ENCODE data around the gene MOV10L1. TPM values are rescaled to one million over a fixed set of nuclear protein-coding genes. Genes with fewer than 3 reads are reported as not detected.

The MOV10L1 gene
- total RNA-seq, 4 donors from 2014 or later: 0.25 TPM; not detected in 3

DNA sequence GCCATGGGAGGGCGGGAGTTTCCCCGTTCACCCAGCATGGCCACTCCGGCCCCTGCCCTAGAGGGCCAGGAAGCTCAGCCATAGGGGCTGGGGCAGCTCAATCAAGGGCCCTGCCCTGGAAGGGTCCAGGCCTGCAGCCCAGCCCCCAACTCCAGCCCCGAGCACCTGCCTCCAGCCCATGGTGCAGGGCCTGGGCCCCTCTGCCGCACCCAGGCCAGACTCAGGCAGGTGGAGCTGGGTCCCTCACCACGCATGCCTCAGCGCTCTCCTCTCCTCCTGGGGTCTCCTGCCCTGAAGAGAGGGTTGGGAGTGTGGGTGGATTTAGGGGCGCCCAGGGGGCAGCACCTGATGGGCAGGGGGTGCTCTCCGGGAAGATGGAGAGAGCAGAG, 17.6 kb upstream of the MOV10L1 start:
- H3K4me1 ChIP-seq: no peaks in the 10 kb centered on the region
- no peak for TF ChIP-seq POLR2A (IDR thresholded peaks at IDR 0.05)
- TF ChIP-seq, protein P1, sequence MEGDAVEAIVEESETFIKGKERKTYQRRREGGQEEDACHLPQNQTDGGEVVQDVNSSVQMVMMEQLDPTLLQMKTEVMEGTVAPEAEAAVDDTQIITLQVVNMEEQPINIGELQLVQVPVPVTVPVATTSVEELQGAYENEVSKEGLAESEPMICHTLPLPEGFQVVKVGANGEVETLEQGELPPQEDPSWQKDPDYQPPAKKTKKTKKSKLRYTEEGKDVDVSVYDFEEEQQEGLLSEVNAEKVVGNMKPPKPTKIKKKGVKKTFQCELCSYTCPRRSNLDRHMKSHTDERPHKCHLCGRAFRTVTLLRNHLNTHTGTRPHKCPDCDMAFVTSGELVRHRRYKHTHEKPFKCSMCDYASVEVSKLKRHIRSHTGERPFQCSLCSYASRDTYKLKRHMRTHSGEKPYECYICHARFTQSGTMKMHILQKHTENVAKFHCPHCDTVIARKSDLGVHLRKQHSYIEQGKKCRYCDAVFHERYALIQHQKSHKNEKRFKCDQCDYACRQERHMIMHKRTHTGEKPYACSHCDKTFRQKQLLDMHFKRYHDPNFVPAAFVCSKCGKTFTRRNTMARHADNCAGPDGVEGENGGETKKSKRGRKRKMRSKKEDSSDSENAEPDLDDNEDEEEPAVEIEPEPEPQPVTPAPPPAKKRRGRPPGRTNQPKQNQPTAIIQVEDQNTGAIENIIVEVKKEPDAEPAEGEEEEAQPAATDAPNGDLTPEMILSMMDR (IDR thresholded peaks at IDR 0.05 in 4 of 5, conservative IDR thresholded peaks at IDR 0.05 in 1 of 5): no peak
- H3K9me3 ChIP-seq: no peaks in the 10 kb centered on the region
- no peak overlapping the region for H3K4me3 ChIP-seq
- intact Hi-C loops (cut with DNase I; ENCODE audit: low total_unique reads) (no loop called here), in situ Hi-C loops (cut with MboI; ENCODE audit: low sequenced_read_pairs in 4 of 4) (no loop called here)
- H3K27me3 ChIP-seq: peaks cover 0 to 7% (median 4%) of the 10 kb centered on the region in 3 donors
- no peaks in the 10 kb centered on the region for H3K36me3 ChIP-seq
- no peak for DNase-seq
- no peak for ATAC-seq
- H3K27ac ChIP-seq: no peak overlapping the region

DNA sequence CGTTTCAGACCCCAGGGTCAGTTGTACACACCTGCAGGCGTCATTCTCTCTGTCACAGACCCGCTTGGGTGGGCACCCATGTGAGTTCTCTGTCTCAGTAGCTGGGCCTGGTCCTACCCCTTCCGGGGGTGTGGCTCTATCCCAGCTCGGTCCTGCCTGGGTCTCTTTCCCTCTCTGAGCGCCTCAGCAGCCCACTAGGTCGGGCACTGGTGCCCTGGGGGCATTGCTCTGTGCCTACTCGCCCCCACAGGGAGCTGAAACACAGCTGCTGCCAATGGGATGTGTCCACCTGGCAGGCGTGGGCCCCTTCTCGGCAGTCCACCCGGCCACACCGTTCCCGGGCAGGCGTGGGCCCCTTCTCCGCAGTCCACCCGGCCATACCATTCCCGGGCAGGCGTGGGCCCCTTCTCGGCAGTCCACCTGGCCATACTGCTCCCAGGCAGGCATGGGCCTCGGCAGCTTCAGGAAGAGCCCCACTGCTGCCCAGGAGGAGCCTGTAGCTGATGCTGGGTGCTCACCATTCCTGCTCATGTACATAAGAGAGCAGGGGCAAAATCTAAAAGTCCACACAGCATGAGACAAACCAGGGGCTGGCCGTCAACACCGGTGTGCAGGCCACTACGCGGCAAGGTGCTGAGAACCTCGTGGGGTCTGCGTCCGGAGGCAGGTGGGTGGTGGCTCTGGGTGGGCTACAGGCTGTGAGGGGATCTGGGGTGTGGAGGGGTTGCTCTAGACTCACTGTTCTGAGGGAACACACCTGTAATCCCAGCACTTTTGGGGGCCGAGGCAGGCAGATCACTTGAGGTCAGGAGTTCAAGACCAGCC, 16.9 kb upstream of the MOV10L1 start:
- no peak overlapping the region for H3K27ac ChIP-seq
- DNase-seq (no peak), ATAC-seq (no peak)
- no peak overlapping the region for H3K4me3 ChIP-seq
- in situ Hi-C loops (cut with MboI; ENCODE audit: low sequenced_read_pairs in 4 of 4) (no loop called here), intact Hi-C loops (cut with DNase I; ENCODE audit: low total_unique reads) (no loop called here)
- no peaks in the 10 kb centered on the region for H3K9me3 ChIP-seq
- no peaks in the 10 kb centered on the region for H3K36me3 ChIP-seq
- no peaks in the 10 kb centered on the region for H3K4me1 ChIP-seq
- no peak for TF ChIP-seq POLR2A (IDR thresholded peaks at IDR 0.05)
- TF ChIP-seq, protein P1 (IDR thresholded peaks at IDR 0.05 in 4 of 5, conservative IDR thresholded peaks at IDR 0.05 in 1 of 5): no peak
- peaks cover 0 to 7% (median 4%) of the 10 kb centered on the region in 3 donors for H3K27me3 ChIP-seq

DNA sequence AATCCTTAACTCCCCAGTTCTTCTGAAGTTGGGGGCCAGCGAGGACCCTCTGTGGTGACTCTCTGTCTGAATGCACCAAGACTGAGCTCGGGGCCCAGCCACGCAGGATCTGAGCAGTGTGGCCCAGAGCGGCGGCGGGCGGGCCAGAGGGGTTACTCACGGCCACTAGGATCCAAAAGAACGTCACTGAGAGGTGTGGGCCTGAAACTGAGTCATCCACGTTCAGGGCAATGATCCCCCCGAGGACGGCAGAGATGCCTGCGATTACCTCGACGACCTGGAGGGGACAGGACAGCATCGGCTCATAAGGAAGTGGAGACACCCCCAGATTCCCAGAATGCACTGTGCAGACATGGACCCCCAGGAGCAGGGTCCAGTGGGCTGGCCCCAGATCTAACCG, 15.8 kb upstream of the MOV10L1 start:
- DNase-seq (no peak), ATAC-seq (no peak)
- peaks cover 0 to 7% (median 4%) of the 10 kb centered on the region in 3 donors for H3K27me3 ChIP-seq
- H3K36me3 ChIP-seq: no peaks in the 10 kb centered on the region
- no peak overlapping the region for H3K27ac ChIP-seq
- intact Hi-C loops (cut with DNase I; ENCODE audit: low total_unique reads): no loop called here
- no peaks in the 10 kb centered on the region for H3K4me1 ChIP-seq
- H3K9me3 ChIP-seq: no peaks in the 10 kb centered on the region
- no peak overlapping the region for H3K4me3 ChIP-seq
- in situ Hi-C loops (cut with MboI; ENCODE audit: low sequenced_read_pairs in 4 of 4): no loop called here
- TF ChIP-seq, protein P1 (IDR thresholded peaks at IDR 0.05 in 4 of 5, conservative IDR thresholded peaks at IDR 0.05 in 1 of 5): no peak
- TF ChIP-seq POLR2A (IDR thresholded peaks at IDR 0.05): no peak

DNA sequence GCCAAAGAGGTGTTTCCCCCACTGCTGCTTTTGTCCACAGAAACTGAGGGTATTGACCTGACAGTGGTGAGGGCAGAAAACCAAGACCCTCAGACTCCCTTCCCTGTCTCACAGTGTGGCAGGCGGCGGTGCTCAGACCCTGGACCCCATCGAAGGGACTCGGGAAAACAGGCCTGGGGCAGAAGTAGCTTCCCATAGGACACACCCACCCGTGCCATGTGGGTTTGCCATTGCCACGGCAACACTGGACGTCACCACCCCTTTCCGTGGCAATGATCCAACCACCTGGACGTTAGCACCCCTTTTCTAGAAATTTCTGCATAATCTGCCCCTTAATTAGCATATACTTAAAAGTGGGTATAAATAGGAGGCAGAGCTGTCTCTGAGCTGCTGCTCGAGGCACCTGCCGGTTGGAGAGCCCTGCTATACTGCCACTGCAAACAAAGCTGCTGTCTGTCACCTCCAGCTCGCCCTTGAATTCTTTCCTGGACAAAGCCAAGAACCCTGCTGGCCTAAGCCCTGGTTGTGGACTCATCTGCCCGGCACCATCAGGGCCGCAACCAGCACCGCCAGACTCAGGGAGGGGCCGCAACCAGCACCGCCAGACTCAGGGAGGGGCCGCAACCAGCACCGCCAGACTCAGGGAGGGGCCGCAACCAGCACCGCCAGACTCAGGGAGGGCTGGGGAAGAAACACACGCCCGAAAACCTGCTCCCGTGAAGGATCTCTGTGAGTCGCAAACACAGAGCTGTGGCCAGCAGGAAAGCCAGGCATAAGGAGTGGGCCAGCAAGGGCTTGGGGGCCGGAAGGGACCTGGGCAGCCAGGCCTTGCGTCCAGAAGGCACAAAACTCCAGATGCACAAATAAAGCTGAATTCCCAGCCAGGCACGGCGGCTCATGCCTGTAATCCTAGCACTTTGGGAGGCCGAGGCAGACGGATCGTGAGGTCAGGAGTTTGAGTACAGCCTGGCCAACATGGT, 15.0 kb upstream of the MOV10L1 start:
- H3K36me3 ChIP-seq: no peaks in the 10 kb centered on the region

More for the DNA sequence above, 15.0 kb upstream of the MOV10L1 start:
- Histone ChIP-seq H3K4me3 (no peak overlapping the region), H3K4me1 (no peaks in the 10 kb centered on the region), H3K27ac (no peak overlapping the region), H3K27me3 (peaks cover 0 to 7% (median 4%) of the 10 kb centered on the region in 3 donors), H3K9me3 (no peaks in the 10 kb centered on the region)
- TF ChIP-seq, protein P1 (IDR thresholded peaks at IDR 0.05 in 4 of 5, conservative IDR thresholded peaks at IDR 0.05 in 1 of 5): no peak
- no peak for TF ChIP-seq POLR2A (IDR thresholded peaks at IDR 0.05)
- no peak for DNase-seq
- intact Hi-C loops (cut with DNase I; ENCODE audit: low total_unique reads) (no loop called here), in situ Hi-C loops (cut with MboI; ENCODE audit: low sequenced_read_pairs in 4 of 4) (no loop called here)
- ATAC-seq: no peak

Data from gastrocnemius medialis (tissue), 4 donors.